ENCODE data around the gene CSF2RB.

Gene CSF2RB

DNA sequence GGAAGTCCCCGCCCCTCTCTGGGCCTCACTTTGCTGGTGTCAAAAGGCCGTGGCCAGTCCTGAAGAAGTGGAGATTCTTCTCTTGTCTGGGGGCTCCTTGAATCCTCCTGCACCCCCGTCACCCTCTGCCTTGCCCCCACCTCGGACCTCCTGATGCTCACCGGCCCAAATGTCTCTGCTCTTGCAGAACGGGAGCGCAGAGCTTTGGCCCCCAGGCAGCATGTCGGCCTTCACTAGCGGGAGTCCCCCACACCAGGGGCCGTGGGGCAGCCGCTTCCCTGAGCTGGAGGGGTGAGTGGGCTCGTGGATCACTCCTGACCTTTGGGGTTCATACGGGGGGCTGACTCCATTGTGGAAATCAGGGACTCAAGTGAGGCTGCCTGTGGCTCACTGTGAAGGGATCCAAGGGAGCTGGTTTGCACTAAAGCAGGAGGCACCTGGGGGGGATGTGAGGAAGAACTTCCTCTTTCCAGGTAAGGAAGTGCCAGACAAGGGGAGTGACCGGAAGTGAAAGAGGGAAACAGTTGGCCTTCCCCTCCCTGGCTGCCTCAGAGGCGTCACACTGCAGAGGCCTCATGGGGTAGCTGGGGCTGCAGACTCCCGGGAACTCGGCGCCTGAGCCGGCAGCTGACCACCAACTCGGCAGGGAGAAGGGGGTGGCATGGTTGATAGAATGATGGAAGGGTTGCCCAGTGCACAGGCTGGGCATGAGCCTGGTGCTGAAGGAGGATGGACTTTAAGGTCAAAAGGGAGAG is 23.1 kb downstream of the CSF2RB start:
- DNase-seq (ENCODE audit: low spot score): no peak

DNA sequence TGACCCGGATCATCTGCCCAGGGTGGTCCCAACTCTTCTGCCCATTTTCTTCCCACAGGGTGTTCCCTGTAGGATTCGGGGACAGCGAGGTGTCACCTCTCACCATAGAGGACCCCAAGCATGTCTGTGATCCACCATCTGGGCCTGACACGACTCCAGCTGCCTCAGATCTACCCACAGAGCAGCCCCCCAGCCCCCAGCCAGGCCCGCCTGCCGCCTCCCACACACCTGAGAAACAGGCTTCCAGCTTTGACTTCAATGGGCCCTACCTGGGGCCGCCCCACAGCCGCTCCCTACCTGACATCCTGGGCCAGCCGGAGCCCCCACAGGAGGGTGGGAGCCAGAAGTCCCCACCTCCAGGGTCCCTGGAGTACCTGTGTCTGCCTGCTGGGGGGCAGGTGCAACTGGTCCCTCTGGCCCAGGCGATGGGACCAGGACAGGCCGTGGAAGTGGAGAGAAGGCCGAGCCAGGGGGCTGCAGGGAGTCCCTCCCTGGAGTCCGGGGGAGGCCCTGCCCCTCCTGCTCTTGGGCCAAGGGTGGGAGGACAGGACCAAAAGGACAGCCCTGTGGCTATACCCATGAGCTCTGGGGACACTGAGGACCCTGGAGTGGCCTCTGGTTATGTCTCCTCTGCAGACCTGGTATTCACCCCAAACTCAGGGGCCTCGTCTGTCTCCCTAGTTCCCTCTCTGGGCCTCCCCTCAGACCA is 24.0 kb downstream of the CSF2RB start:
- no peak for DNase-seq (ENCODE audit: low spot score)

- no peak for DNase-seq (ENCODE audit: low spot score)
Observed at GRCh38 chr22:36938028-36938425, 24.6 kb downstream of the CSF2RB start.

- no peak for DNase-seq (ENCODE audit: low spot score)
Observed at GRCh38 chr22:36938886-36939285, 25.5 kb downstream of the CSF2RB start.

GRCh38 chr22:36940676-36941075 is 27.2 kb downstream of the CSF2RB start:
- DNase-seq (ENCODE audit: low spot score): no peak

DNA sequence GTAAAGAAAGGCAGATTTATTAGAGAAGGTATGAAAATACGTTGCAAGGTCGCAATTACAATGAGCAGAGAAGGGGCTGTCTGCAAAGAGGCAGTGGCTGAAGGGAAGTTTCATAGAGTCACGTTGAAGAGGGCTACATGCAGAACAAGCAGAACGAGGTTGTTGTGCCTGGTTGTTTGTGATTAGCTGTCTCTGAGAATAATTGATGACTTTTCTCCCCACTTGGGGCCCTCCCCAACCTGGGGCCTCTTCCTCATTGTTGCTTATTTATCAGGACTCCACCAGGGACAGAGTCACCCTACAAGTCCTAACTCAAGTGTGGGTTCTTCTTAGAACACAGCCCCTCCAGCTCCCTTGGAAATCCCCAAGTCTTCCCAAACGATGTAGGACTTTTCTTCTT is 29.1 kb downstream of the CSF2RB start:
- DNase-seq (ENCODE audit: low spot score): no peak

DNA sequence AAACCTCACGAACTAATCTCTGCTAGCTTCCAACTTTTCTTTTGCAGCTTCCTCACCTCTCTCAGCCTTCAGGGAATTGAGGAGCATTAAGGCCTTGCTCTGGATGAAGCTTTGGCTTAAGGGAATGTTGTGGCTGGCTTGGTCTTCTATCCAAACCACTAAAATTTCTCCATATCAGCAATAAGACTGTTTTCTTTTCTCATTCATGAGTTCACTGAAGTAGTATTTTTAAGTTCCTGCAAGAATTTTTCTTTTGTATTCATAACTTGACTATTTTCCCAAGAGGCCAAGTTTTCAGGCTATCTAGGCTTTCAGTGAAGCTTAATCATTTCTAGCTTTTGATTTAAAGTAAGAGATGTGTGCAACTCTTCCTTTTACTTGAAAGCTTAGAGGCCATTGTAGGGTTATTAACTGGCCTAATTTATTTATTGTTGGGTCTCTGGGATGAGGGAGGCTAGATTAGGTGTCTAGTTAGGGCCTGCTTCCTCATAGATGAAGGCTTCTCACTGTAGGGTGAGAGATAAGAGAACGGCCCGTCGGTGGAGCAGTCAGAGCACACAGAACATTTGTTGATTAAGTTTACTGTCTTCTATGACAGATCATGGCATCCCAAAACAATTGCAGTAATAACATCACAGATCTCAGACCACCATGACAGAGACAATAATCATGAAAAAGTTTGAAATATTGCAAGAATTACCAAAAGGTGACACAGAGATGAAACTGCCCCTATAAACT is 33.2 kb downstream of the CSF2RB start:
- DNase-seq (ENCODE audit: low spot score): no peak

DNA sequence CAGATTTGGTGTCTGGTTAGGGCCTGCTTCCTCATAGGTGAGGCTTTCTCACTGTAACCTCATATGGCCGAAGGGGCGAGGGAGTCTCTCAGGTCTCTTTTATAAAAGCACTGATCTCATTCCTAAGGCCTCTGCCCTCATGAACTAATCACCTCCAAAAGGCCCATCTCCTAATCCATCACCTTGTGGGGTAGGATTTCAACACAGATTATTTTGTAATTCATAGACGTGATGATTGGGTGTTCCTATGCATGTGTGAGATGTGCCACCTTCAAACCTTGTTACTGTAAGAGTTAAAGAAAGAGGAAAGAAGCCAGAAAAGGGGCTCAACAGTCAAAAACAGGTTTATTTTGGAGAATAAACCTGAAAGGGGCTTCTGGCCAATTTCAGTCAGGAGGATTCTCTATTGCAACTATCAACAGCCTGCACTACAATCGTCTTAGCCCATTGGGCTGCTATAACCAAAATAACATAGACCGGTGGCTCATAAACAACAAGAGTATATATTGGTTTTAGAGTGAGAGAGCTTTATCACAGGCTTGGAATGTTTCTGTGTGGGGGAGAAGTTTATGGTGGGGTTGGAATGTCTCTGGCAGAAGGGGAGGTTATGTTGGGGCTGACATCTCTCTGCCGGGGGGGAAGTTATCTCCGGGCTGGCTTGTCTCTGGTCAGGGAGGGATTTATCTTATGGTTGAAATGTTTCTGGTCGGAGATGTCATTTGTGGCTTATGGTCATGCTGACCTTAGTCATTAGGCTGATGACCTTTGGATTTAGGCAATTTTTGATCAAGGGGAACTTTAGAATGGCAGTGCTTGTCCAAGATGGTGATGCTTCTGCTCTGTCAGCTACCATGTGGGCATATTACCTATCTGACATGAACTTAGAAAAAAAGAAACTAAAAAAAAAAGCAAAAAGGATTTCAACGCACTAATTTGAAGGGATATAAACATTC is 35.1 kb downstream of the CSF2RB start:
- DNase-seq (ENCODE audit: low spot score): no peak

- DNase-seq (ENCODE audit: low spot score): no peak
Observed at GRCh38 chr22:36950797-36951590, 37.6 kb downstream of the CSF2RB start.

- no peak for DNase-seq (ENCODE audit: low spot score)
Observed at GRCh38 chr22:36951746-36952145, 38.3 kb downstream of the CSF2RB start.

DNA sequence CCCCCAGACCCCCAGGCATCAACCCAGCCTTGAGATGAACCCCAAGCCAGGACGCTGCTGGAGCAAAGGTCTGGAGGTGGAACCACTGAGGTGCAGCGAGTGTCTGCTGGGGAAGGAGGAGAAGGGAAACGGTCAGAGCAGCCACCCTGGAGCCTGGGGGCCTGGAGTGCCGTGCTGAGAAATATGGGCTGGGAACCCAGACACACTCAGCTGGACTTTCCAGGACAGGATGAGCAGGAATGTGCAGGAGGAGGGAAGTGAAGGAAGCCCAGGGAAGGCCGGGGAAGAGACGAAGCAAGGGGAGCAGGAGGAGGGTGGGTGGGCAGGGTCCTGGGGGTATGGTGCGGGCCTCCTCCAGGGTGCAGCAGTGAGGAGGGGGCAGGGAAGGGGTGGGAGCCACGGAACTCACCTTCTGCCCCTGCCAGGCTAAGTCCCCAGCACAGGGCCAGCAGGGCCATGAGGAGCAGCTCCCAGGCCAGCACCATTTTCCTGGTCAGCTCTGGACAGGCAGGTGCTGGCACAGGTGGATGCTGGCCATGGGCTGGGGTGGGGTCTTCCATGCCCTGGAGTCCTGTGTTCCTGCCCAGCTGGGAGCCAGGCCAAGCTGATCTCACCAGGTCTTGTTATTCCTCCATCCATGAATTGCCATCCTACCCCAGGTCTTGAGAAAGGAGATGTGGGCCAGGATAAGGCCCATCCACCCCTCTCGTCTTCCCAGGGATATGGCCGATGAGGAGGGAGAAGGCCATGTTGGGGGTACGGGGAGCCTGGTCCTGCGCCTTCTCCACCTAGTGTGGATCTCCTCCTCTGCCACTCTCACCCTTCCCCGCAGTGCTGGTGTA is 40.0 kb downstream of the CSF2RB start:
- DNase-seq (ENCODE audit: low spot score): no peak

DNA sequence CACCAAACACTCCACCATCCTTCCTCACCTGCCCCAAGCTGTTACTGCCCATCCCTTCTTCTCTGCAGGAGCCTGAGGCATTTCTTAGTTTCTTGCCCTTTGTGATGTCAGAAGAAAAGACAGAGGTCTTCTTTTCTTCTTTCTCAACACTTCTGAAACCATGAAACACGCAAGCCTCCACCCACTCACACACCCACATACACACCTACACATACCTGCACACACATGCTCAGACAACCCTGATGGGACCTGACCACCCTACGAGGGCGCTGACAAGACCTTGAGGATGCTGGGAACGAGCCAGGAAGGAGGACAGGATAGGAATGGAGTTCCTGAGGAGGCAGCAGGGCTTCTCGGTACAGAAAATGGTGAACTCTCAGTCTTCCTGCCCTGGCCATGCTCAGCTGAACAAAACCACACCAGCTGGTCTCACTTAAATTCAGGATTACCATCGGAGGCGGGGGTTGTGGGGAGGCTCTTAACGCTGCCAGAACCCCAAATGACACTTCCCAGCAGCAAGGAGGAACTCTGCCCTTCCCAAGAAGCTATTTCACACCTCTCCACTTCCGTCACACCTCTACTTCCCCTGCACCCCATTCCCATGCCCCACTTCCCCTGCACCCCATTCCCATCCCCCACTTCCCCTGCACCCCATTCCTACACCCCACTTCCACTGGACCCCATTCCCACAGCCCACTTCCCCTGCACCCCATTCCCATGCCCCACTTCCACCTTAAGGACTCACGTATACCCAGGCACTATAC is 41.0 kb downstream of the CSF2RB start:
- no peak for DNase-seq (ENCODE audit: low spot score)

DNA sequence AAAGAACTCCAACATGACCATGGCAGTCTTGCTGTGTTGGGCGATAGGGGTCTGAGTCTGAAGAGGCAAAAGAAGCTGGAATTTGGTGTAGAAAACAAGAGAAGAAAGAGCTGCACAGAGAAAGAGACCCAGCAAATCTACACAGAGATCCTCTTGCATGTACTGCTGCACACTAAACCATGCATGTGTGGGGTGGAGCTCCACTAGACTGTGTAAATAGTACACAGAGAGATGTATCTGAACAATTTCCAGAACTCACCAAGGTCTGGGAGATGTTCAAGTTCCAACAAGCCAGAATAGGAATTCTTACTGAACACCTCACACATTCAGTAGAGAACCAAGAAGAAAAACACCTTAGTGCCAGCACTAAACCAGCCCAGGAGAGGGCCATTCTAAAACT is 42.3 kb downstream of the CSF2RB start:
- no peak for DNase-seq (ENCODE audit: low spot score)

DNA sequence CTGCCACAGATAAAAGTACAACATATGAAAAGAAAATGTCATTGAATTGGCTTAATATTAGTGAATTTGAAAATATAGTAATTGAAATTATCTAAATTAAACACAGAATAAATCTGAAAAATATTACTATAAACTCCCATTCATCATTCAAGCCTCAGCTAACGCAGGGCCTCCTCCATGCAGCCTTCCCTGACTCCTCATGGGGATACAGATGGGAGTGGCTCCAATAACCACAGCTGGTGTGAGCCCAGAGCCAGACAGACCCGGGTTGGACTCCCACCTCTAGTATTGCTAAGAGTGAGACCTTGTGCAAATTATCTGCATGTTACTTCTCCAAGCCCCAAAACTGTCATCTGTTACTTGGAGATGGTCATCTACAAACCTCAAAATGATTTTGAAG is 44.9 kb downstream of the CSF2RB start:
- DNase-seq (ENCODE audit: low spot score): no peak

- no peak for DNase-seq (ENCODE audit: low spot score)
Observed at GRCh38 chr22:36961626-36962025, 48.2 kb downstream of the CSF2RB start.

DNA sequence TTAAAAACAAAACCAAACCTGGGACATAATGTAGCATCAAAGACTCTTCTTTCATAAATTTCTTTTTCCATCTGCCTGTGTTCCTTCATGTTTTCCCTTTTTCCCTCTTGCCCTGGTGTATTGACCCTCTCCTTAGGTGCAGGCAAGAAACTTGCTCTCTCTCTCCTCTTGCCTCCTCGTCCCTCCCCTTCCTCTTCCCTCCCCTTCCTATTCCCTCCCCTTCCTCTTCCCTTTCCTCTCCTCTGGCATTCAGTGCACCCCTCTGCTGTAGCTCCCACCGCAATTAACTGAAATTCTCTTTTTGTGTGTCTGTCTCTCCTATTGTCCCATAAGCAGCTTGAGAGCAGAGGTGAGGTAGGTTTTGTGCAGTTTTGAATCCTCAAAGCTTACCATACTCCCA is 49.9 kb downstream of the CSF2RB start:
- no peak for DNase-seq (ENCODE audit: low spot score)

GRCh38 chr22:36964106-36964505 is 50.7 kb downstream of the CSF2RB start:
- no peak for DNase-seq (ENCODE audit: low spot score)

GRCh38 chr22:36965696-36966095 is 52.3 kb downstream of the CSF2RB start:
- DNase-seq (ENCODE audit: low spot score): no peak

DNA sequence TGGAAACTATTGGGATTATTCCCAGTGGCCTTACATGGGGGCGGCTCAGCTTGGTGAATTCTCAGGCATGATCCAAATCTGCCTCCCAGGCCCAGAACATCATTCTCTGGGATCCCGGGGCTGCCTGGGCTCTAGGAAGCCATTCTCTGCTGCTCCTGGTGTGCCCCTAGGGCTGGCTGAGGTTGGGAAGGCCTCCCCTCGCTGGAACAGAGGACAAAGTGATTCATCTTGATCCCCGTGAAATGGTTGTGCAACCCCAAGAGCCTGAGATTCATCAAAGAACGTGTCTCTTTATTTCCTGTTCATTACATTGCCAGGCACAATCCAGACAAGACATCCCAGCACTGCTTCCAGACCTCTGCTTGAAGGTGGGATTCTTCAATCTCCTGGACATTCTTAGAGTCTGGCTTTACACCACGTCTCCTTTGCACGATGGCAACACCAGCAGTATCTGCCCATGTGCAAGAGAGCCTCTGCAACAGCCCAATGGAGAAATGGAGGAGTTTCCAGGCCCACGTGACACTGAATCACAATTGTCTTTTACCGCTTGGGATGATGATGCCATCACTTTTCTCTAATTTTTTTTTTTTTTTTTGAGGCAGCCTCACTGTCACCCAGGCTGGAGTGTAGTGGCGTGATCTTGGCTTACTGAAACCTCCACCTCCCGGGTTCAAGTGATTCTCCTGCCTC is 53.6 kb downstream of the CSF2RB start:
- DNase-seq (ENCODE audit: low spot score): no peak

Data from hepatic stellate cell (primary cell).